GM06990 (cell line): ENCODE data around the gene HIBCH.

Experiments
- DNase-seq: peaks from one replicate; pipeline ENCODE4 v3.0.0-alpha.2; 2011; ENCODE audit not compliant: insufficient read length; ENCODE audit errors: extremely low read depth
- H3K27me3 ChIP-seq: replicated peaks from 2 replicates; pipeline ENCODE4 v1.6.0; 2011; ENCODE audit warnings: low read length; ENCODE audit not compliant: control insufficient read depth, insufficient read depth
- H3K36me3 ChIP-seq: 2 replicates; pipeline ENCODE4 v1.5.1; 2011; ENCODE audit warnings: low read length; ENCODE audit not compliant: control insufficient read depth, insufficient read depth
- H3K4me3 ChIP-seq: replicated peaks from 2 replicates; pipeline ENCODE4 v1.5.1; 2011; ENCODE audit warnings: low read depth, mild to moderate bottlenecking, control low read depth, low read length
- CTCF ChIP-seq: IDR thresholded peaks from 2 replicates; pipeline ENCODE4 v1.5.1; 2011; ENCODE audit warnings: low read length, control low read depth, mild to moderate bottlenecking, inconsistent platforms; ENCODE audit not compliant: insufficient read depth, poor library complexity, severe bottlenecking

The HIBCH gene

GRCh38 chr2:190344276-190344827, 24.7 kb upstream of the HIBCH start:
- Histone ChIP-seq H3K36me3 (no peaks in the 10 kb centered on the region), H3K4me3 (peak overlapping the region; percentile 80), H3K27me3 (no peaks in the 10 kb centered on the region)
- TF ChIP-seq CTCF, result peak; percentile 59
- DNase-seq, result no peak

- H3K36me3 ChIP-seq, result no peaks in the 10 kb centered on the region
These were observed 24.1 kb upstream of the HIBCH start, which contains the start of gene INPP1 for GRCh38 chr2:190343536-190344275. Gene INPP1, plus strand, starts transcription at chr2:190343589. Its CDS starts 16,514 bp downstream, at chr2:190360103.

GRCh38 chr2:190343089-190343535, 23.5 kb upstream of the HIBCH start:
- DNase-seq, result peak; percentile 24
- TF ChIP-seq CTCF, result no peak
- Histone ChIP-seq H3K27me3 (no peaks in the 10 kb centered on the region), H3K4me3 (peak overlapping the region; percentile 80), H3K36me3 (no peaks in the 10 kb centered on the region)

More at GRCh38 chr2:190343536-190344275, 24.1 kb upstream of the HIBCH start, which contains the start of gene INPP1:
- no peak for TF ChIP-seq CTCF
- peak; percentile 72 for DNase-seq
- H3K27me3 ChIP-seq, result no peaks in the 10 kb centered on the region
- H3K4me3 ChIP-seq, result peak within 1 kb of the TSS; percentile 80

GRCh38 chr2:190342611-190343010, 23.0 kb upstream of the HIBCH start:
- TF ChIP-seq CTCF, result no peak
- H3K36me3 ChIP-seq, result no peaks in the 10 kb centered on the region

GRCh38 chr2:190340369-190340768, 20.7 kb upstream of the HIBCH start:
- no peak for DNase-seq
- Histone ChIP-seq H3K36me3 (no peaks in the 10 kb centered on the region), H3K4me3 (no peak overlapping the region), H3K27me3 (no peaks in the 10 kb centered on the region)
- no peak for TF ChIP-seq CTCF

More at GRCh38 chr2:190342611-190343010, 23.0 kb upstream of the HIBCH start:
- no peak for DNase-seq
- H3K27me3 ChIP-seq, result no peaks in the 10 kb centered on the region
- no peak overlapping the region for H3K4me3 ChIP-seq
